Stomach (tissue), 9 donors: Measurements from ENCODE around the gene AP2A1. TPM values are rescaled to one million over a fixed set of nuclear protein-coding genes. Genes with fewer than 3 reads are reported as not detected.

Experiments used
- DNase-seq, 2 donors: peaks; one replicate each; pipeline versions ENCODE4 v3.0.0 to v3.0.0-alpha.2; 2013 to 2019
- H3K27ac ChIP-seq, 5 donors: fragments of 200-600 bp in 4 of 5; sonication (generic) in 4 of 5; one replicate each; pipeline ENCODE4 v1.5.1; 2013 to 2019; ENCODE audit warnings: mild to moderate bottlenecking in 1 of 5, moderate library complexity in 1 of 5
- H3K27me3 ChIP-seq, 3 donors: fragments of 200-600 bp; sonication (generic); one replicate each; pipeline ENCODE4 v1.5.1; 2017 to 2019; ENCODE audit warnings: mixed run types in 1 of 3
- H3K36me3 ChIP-seq, 4 donors: fragments of 200-600 bp; sonication (generic); 1 replicate in 3 of 4; 2 replicates in 1 of 4; pipeline ENCODE4 v1.5.1; 2016 to 2019
- H3K4me1 ChIP-seq, 4 donors: fragments of 200-600 bp; sonication (generic); one replicate each; pipeline ENCODE4 v1.5.1; 2016 to 2019
- H3K4me3 ChIP-seq, 4 donors: fragments of 200-600 bp; sonication (generic) in 3 of 4; one replicate each; pipeline ENCODE4 v1.5.1; 2016 to 2019; ENCODE audit warnings: mild to moderate bottlenecking in 1 of 4
- H3K9me3 ChIP-seq, 4 donors: fragments of 200-600 bp; sonication (generic); one replicate each; pipeline ENCODE4 v1.5.1; 2016 to 2019
- CTCF ChIP-seq, 7 experiments: fragments of 450-650 bp in 4 of 7; fragments of 200-600 bp in 3 of 7; sonication (generic) in 3 of 7; IDR thresholded peaks; one replicate each; pipeline ENCODE4 v1.5.1; 2016 to 2019; ENCODE audit warnings: antibody characterized with exemption in 7 of 7, control low read depth in 2 of 7, mild to moderate bottlenecking in 1 of 7
- EP300 ChIP-seq: sonication (generic); formaldehyde crosslinking; IDR thresholded peaks from one replicate; pipeline ENCODE4 v1.6.1; 2017; ENCODE audit warnings: antibody characterized with exemption
- POLR2A ChIP-seq, 4 donors: fragments of 450-650 bp; IDR thresholded peaks; one replicate each; pipeline ENCODE4 v1.6.1; 2016; ENCODE audit warnings: antibody characterized with exemption in 4 of 4, control low read depth in 2 of 4, mild to moderate bottlenecking in 1 of 4, moderate library complexity in 1 of 4
- POLR2AphosphoS5 ChIP-seq, 3 donors: sonication (generic); formaldehyde crosslinking; IDR thresholded peaks; one replicate each; pipeline ENCODE4 v1.6.1; 2016; ENCODE audit warnings: antibody characterized with exemption in 3 of 3
- WGBS, 5 donors: extraction: QIAGEN DNeasy Blood & Tissue Kit in 3 of 5; methylation state at CpG; one replicate each; pipeline versions ENCODE4 v1.1.5 to v1.1.7; 2013 to 2018; 5-methylcytosine and 5-hydroxymethylcytosine counted together
- intact Hi-C: fragments of 100-400 bp; cut with DNase I; formaldehyde crosslinking; loops from one replicate; pipeline ENCODE4 v1.15.1; 2023; ENCODE audit warnings: low total_unique reads
- polyA plus RNA-seq, 3 donors: library from polyadenylated mRNA; stranded (reverse); fragments of 200-250 nt; gene quantifications; one replicate each; pipeline ENCODE4 v1.2.3, GENCODE V29; 2013
- total RNA-seq, 5 donors: library from RNA; depleted of rRNA; stranded (reverse); fragments of >200 nt; gene quantifications; one replicate each; pipeline versions ENCODE4 v1.1.0 to v1.2.3, GENCODE V29; 2014 to 2016
- donor health status: healthy with polysubstance abuse.
- donor health status: Bipolar disorder and iron deficiency.
- donor health status: healthy.

AP2A1 gene
- total and polyA plus RNA-seq, 8 donors, result 19.8 to 177 (median 29.2) TPM

DNA sequence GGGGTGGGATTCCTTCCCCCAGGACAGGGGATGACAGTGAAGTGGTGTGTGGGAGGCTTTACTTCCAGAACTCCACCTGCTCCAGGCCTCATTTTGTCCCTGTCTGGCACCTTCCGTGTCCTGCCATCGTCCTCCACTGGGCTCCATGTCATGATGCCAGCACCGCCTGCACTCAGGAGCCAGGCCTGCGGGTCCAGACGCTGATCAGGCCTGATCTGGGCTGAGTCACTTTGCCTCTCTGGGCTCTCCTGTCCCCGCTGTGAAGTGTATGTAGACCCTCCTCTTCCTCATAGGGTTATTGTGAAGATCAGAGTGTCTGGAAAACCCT lies 36.7 kb downstream of the AP2A1 start:
- DNase-seq, result no peak
- WGBS, 5 donors, result 91 to 96% (median 95%) methylated on average over 6 of the region's 6 CpGs
- intact Hi-C loops, result no loop called here
- Histone ChIP-seq H3K36me3 (peaks cover 58 to 95% (median 93%) of the 10 kb centered on the region in 4 donors), H3K27me3 (no peaks in the 10 kb centered on the region), H3K27ac (no peak overlapping the region), H3K4me1 (peaks cover 3 to 40% (median 16%) of the 10 kb centered on the region in 4 donors), H3K4me3 (no peak overlapping the region), H3K9me3 (no peaks in the 10 kb centered on the region)
- TF ChIP-seq POLR2AphosphoS5 (IDR thresholded peaks at IDR 0.05), result no peak
- no peak for TF ChIP-seq EP300
- TF ChIP-seq POLR2A (IDR thresholded peaks at IDR 0.05), result no peak
- no peak for TF ChIP-seq CTCF (IDR thresholded peaks at IDR 0.05)

GRCh38 chr19:49805822-49806619 lies 39.2 kb downstream of the AP2A1 start:
- 75 to 82% (median 77%) methylated on average over 17 to 20 of the region's 20 CpGs for WGBS, 5 donors
- no peaks in the 10 kb centered on the region for H3K9me3 ChIP-seq
- no peak overlapping the region for H3K4me3 ChIP-seq
- TF ChIP-seq POLR2A (IDR thresholded peaks at IDR 0.05) (no peak), EP300 (no peak), POLR2AphosphoS5 (IDR thresholded peaks at IDR 0.05) (no peak), CTCF (IDR thresholded peaks at IDR 0.05) (no peak)
- DNase-seq, result peak in 1 of 2 donors; percentile 23
- intact Hi-C loops, result no loop called here
- H3K36me3 ChIP-seq, result peaks cover 34 to 69% (median 67%) of the 10 kb centered on the region in 4 donors
- H3K4me1 ChIP-seq, result peaks cover 12 to 58% (median 38%) of the 10 kb centered on the region in 4 donors
- H3K27ac ChIP-seq, result peak overlapping the region in 1 of 5 donors; percentile 60
- H3K27me3 ChIP-seq, result no peaks in the 10 kb centered on the region

DNA sequence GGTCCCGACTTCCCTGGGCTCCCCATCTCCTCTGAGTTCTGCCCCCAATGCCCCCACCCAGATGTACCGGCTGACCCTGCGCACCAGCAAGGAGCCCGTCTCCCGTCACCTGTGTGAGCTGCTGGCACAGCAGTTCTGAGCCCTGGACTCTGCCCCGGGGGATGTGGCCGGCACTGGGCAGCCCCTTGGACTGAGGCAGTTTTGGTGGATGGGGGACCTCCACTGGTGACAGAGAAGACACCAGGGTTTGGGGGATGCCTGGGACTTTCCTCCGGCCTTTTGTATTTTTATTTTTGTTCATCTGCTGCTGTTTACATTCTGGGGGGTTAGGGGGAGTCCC lies 39.8 kb downstream of the AP2A1 start:
- TF ChIP-seq EP300 (no peak), POLR2A (IDR thresholded peaks at IDR 0.05) (no peak), POLR2AphosphoS5 (IDR thresholded peaks at IDR 0.05) (no peak), CTCF (IDR thresholded peaks at IDR 0.05) (no peak)

DNA sequence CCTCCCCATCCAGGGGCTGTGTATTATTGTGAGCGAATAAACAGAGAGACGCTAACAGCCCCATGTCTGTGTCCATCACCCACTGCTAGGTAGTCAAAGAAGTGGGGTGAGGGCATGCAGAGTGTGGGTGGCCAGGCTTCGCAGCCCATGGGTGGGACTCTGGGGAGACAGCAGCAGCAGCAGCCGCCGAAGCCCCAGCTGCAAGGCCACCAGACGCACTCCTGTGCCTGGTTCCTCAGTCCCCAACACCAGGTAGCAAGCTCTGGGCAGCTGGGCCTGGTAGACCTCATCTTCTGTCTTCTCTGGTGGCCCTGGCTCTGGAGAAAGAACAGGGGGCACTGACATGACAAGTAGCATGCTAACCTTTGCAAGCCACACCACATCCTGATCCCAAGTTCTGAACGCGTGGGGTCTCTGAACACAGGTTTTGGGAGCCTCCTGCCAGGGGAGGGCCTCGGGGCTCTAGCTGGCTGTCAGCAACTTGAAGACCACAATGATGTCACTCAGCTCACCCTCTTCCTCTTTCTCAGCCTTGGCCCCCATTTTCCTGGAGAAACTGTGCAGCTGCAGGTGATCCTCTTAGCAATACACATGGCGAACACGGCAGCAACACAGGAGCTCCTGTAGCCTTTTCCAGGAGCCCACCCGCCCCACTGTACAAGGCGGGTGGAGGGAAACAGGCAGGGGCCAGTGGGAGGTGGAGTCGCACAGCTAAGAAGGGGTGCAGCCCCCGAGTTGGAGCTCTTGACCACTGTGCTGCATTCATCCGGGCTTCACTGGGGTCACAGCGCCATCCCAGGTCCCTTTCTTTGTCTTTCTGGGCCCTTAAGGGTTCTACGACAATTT lies 40.5 kb downstream of the AP2A1 start:
- intact Hi-C loops, result no loop called here
- peak in 1 of 2 donors; percentile 28 for DNase-seq

More for the DNA sequence above, 39.8 kb downstream of the AP2A1 start:
- 82 to 92% (median 92%) methylated on average over 8 of the region's 8 CpGs for WGBS, 5 donors
- H3K27ac ChIP-seq, result peak overlapping the region in 1 of 5 donors; percentile 37
- H3K9me3 ChIP-seq, result no peaks in the 10 kb centered on the region
- no peak overlapping the region for H3K4me3 ChIP-seq
- peaks cover 30 to 64% (median 62%) of the 10 kb centered on the region in 4 donors for H3K36me3 ChIP-seq
- no peak for DNase-seq
- no peaks in the 10 kb centered on the region for H3K27me3 ChIP-seq
- intact Hi-C loops, result no loop called here
- peaks cover 12 to 53% (median 34%) of the 10 kb centered on the region in 4 donors for H3K4me1 ChIP-seq

More for the DNA sequence above, 40.5 kb downstream of the AP2A1 start:
- no peaks in the 10 kb centered on the region for H3K27me3 ChIP-seq
- peak overlapping the region in 2 of 5 donors; percentile 86 to 87 for H3K27ac ChIP-seq
- peaks cover 12 to 50% (median 32%) of the 10 kb centered on the region in 4 donors for H3K4me1 ChIP-seq
- peaks cover 26 to 57% (median 55%) of the 10 kb centered on the region in 4 donors for H3K36me3 ChIP-seq
- 81 to 87% (median 84%) methylated on average over 17 to 18 of the region's 18 CpGs for WGBS, 5 donors
- no peaks in the 10 kb centered on the region for H3K9me3 ChIP-seq
- H3K4me3 ChIP-seq, result no peak overlapping the region
- no peak for TF ChIP-seq CTCF (IDR thresholded peaks at IDR 0.05)
- no peak for TF ChIP-seq POLR2AphosphoS5 (IDR thresholded peaks at IDR 0.05)
- TF ChIP-seq POLR2A (IDR thresholded peaks at IDR 0.05), result no peak
- no peak for TF ChIP-seq EP300
